ENCODE results near the gene IL31.
A peak's percentile ranks its signal among the peaks of the same experiment; 100 is the strongest.
"Not testable (repeated sequence)": the region's sequence is repeated elsewhere in the genome, so short reads cannot be mapped to it uniquely, and the experiment has no call there.

Gene IL31

DNA sequence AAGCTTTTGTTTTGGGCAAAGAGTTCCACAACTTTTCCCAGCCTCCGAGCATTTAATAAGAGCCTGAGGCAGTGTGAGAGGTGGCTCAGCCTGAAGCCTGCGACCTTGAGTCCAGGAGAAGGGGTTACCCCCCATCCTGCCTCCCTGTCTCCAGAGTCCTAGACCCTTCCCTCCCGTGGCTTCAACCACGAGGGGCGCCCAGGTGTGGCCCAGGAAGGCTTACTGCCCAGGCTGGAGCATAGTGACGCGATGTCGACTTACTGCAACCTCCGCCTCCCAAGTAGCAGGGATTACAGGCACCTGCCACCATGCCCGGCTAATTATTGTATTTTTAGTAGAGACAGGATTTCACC lies 9.5 kb upstream of the IL31 start:
- Mint-ChIP-seq H3K4me1 (peaks cover 12% of the 10 kb centered on the region), H3K27ac (no peak overlapping the region), H3K36me3 (no peaks in the 10 kb centered on the region), H3K4me3 (peak overlapping the region; percentile 78), H3K27me3 (peaks cover 13% of the 10 kb centered on the region), H3K9me3 (no peaks in the 10 kb centered on the region)
- ATAC-seq (ENCODE audit: low read depth) (no peak), DNase-seq (ENCODE audit: low spot score in 2 of 2) (no peak)

GRCh38 chr12:122182887-122183587 lies 9.0 kb upstream of the IL31 start, which contains the start of gene LRRC43:
Gene LRRC43, plus strand, starts transcription at chr12:122183123. Its CDS starts 22 bp downstream, at chr12:122183145.
- H3K4me3 Mint-ChIP-seq, result peak within 1 kb of the TSS; percentile 78
- peaks cover 2% of the 10 kb centered on the region for H3K36me3 Mint-ChIP-seq
- ATAC-seq (ENCODE audit: low read depth), result peak; percentile 72
- no peak within 1 kb of the TSS for H3K27ac Mint-ChIP-seq
- H3K27me3 Mint-ChIP-seq, result peaks cover 16% of the 10 kb centered on the region
- DNase-seq (ENCODE audit: low spot score in 2 of 2), result peak in 1 of 2 donors; percentile 49
- peaks cover 12% of the 10 kb centered on the region for H3K4me1 Mint-ChIP-seq
- no peaks in the 10 kb centered on the region for H3K9me3 Mint-ChIP-seq

GRCh38 chr12:122176473-122176872 lies 2.5 kb upstream of the IL31 start:
- not testable (repeated sequence) for H3K4me3 Mint-ChIP-seq; DNase-seq (ENCODE audit: low spot score in 2 of 2); H3K9me3 Mint-ChIP-seq

DNA sequence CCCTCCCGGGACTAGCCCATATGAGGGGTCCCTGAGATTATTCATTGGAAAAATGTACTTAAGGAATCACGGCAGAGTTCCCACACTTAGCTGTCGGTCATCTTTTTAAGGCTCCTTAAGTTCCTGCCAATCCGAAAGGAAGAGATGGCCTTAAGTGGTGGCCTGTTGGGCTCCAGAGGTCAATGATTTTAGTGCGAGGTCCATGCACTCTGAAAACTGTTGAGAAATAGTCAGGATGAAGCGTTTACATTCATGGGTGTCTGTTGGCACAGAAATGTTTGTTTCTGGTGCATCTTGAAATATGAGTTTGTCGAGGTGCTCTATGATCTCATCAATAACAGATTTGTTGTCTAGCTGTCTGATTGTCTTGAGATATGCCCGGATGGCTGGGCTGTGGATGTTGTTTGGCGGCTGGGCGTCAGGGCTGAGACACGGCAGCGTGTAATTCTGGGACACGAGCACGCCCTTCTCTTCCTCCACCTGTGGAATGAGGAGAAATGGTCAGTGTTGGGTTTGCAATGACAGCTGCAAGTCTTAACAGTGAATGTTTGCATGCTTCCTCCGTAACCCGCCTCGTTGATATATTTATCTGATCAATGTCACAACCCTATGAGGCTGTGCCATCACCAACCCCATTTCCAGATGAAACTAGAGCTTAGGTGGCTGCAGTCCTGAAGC lies 1.6 kb downstream of the IL31 start:
- Mint-ChIP-seq H3K36me3 (no peaks in the 10 kb centered on the region), H3K27ac (no peak overlapping the region), H3K27me3 (peaks cover 12% of the 10 kb centered on the region), H3K4me1 (no peaks in the 10 kb centered on the region), H3K9me3 (no peaks in the 10 kb centered on the region), H3K4me3 (no peak overlapping the region)
- no peak for DNase-seq (ENCODE audit: low spot score in 2 of 2)
- no peak for ATAC-seq (ENCODE audit: low read depth)

More at GRCh38 chr12:122176473-122176872, 2.5 kb upstream of the IL31 start:
- H3K27me3 Mint-ChIP-seq, result peaks cover 22% of the 10 kb centered on the region
- H3K4me1 Mint-ChIP-seq; H3K36me3 Mint-ChIP-seq; ATAC-seq (ENCODE audit: low read depth); H3K27ac Mint-ChIP-seq: not testable (repeated sequence)

DNA sequence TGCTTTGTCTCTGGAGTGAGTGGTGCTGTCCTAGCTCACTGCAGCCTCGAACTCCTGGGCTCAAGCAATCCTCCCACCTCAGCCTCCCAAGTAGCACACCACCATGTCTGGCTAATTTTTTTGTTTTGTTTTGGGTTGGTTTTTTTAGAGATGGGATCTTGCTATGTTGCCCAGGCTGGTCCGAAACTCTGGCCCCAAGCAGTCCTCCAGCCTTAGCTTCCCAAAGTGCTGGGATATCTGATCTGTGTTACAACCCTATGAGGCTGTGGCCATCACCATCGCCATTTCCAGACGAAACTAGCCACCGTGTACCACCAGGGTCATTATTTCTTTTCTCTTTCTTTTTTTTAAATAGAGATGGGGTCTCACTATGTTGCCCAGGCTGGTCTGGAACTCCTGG lies 2.6 kb downstream of the IL31 start:
- H3K27ac Mint-ChIP-seq, result no peak overlapping the region
- H3K9me3 Mint-ChIP-seq, result no peaks in the 10 kb centered on the region
- H3K4me1 Mint-ChIP-seq, result peaks cover 2% of the 10 kb centered on the region
- no peaks in the 10 kb centered on the region for H3K36me3 Mint-ChIP-seq
- no peak overlapping the region for H3K4me3 Mint-ChIP-seq
- peaks cover 11% of the 10 kb centered on the region for H3K27me3 Mint-ChIP-seq
- DNase-seq (ENCODE audit: low spot score in 2 of 2), result no peak
- ATAC-seq (ENCODE audit: low read depth), result no peak

DNA sequence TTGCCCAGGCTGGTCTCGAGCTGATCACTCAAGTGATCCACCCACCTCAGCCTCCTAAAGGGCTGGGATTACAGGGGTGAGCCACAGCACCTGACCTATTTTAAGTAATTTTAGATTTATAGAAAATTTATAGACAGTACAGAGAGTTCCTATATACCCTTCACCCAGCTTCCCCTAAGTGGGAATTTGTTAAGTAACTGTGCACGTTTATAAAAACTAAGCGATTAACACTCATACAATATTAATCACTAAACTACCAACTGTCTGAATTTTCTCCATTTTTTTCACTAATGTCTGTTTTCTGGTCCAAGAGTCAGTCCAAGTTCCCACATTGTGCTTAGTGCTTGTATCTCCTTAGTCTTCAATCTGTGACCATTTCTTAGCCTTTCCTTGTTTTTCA lies 5.5 kb downstream of the IL31 start:
- Mint-ChIP-seq H3K27me3 (peaks cover 13% of the 10 kb centered on the region), H3K4me3 (no peak overlapping the region), H3K36me3 (no peaks in the 10 kb centered on the region), H3K27ac (no peak overlapping the region), H3K9me3 (no peaks in the 10 kb centered on the region), H3K4me1 (peaks cover 2% of the 10 kb centered on the region)
- DNase-seq (ENCODE audit: low spot score in 2 of 2) (no peak), ATAC-seq (ENCODE audit: low read depth) (no peak)

DNA sequence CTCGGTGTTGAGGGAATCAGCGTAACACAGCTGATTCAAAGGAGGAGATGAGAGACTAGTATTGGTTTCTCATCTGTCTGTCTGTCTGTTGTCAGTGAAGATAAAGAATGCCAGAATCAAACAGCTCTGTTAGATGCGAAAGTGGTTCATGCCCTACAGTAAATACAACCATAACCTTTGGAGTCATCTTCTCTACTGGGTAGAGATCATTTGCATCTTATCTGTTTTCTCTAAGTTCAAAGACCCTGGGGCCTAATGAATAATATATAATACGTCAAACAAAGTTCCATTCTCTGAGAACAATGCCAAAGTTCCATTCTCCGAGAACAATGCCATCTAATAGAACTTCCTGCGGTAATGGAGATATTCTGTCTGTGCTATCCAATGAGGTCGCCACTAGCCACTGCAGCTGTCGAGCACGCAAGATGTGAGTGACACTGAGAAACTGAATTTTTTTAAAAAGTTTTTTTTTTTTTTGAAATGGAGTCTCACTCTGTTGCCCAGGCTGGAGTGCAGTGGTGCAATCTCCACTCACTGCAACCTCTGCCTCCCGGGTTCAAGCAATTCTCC lies 6.6 kb downstream of the IL31 start:
- no peak overlapping the region for H3K27ac Mint-ChIP-seq
- H3K4me3 Mint-ChIP-seq, result no peak overlapping the region
- DNase-seq (ENCODE audit: low spot score in 2 of 2), result no peak
- H3K4me1 Mint-ChIP-seq, result peaks cover 2% of the 10 kb centered on the region
- peaks cover 10% of the 10 kb centered on the region for H3K27me3 Mint-ChIP-seq
- no peaks in the 10 kb centered on the region for H3K9me3 Mint-ChIP-seq
- ATAC-seq (ENCODE audit: low read depth), result no peak
- no peaks in the 10 kb centered on the region for H3K36me3 Mint-ChIP-seq

- no peaks in the 10 kb centered on the region for H3K9me3 Mint-ChIP-seq
- peaks cover 10% of the 10 kb centered on the region for H3K27me3 Mint-ChIP-seq
- no peaks in the 10 kb centered on the region for H3K36me3 Mint-ChIP-seq
- ATAC-seq (ENCODE audit: low read depth), result peak; percentile 43
- peaks cover 2% of the 10 kb centered on the region for H3K4me1 Mint-ChIP-seq
- no peak for DNase-seq (ENCODE audit: low spot score in 2 of 2)
- H3K27ac Mint-ChIP-seq, result no peak overlapping the region
- H3K4me3 Mint-ChIP-seq, result no peak overlapping the region
Measured at GRCh38 chr12:122166422-122167349, 7.3 kb downstream of the IL31 start.

- Mint-ChIP-seq H3K27ac (no peak overlapping the region), H3K4me1 (peaks cover 2% of the 10 kb centered on the region), H3K36me3 (no peaks in the 10 kb centered on the region), H3K9me3 (no peaks in the 10 kb centered on the region), H3K4me3 (no peak overlapping the region), H3K27me3 (peaks cover 11% of the 10 kb centered on the region)
- no peak for DNase-seq (ENCODE audit: low spot score in 2 of 2)
- ATAC-seq (ENCODE audit: low read depth), result no peak
Measured at GRCh38 chr12:122162976-122163375, 11.0 kb downstream of the IL31 start.

DNA sequence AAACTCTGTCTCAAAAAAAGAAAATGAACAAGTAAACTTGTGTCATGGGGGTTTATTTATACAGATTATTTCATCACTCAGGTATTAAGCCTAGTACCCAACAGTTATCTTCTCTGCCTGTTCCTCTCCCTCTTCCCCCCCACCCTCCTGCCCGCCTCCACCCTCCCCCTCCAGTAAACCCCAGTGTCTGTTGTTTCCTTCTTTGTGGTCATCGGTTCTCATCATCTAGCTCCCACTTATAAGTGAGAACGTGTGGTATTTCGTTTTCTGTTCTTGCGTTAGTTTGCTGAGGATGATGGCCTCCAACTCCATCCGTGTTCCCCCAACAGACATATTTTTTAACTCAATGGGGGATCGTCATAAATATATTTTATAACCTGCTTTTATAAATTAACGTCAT lies 12.3 kb downstream of the IL31 start:
- H3K4me3 Mint-ChIP-seq, result no peak overlapping the region
- no peaks in the 10 kb centered on the region for H3K9me3 Mint-ChIP-seq
- ATAC-seq (ENCODE audit: low read depth), result no peak
- no peak overlapping the region for H3K27ac Mint-ChIP-seq
- no peak for DNase-seq (ENCODE audit: low spot score in 2 of 2)
- no peaks in the 10 kb centered on the region for H3K4me1 Mint-ChIP-seq
- no peaks in the 10 kb centered on the region for H3K36me3 Mint-ChIP-seq
- H3K27me3 Mint-ChIP-seq, result peaks cover 7% of the 10 kb centered on the region

DNA sequence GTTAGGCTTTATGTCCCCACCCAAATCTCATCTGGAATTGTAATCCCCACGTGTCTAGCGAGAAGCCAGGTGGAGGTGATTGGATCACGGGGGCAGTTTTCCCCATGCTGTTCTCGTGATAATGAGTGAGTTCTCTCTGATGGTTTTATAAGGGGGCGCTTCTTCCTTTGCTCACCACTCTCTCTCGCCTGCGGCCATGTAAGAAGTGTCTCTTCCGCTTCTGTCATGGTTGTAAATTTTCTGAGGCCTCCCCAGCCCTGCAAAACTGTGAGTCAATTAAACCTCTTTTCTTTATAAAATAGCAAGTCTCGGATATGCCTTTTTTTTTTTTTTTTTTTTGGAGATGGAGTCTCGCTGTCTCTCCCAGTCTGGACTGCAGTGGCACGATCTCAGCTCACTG lies 13.3 kb downstream of the IL31 start:
- DNase-seq (ENCODE audit: low spot score in 2 of 2) (no peak), ATAC-seq (ENCODE audit: low read depth) (no peak)
- Mint-ChIP-seq H3K27ac (no peak overlapping the region), H3K9me3 (no peaks in the 10 kb centered on the region), H3K36me3 (no peaks in the 10 kb centered on the region), H3K27me3 (peaks cover 7% of the 10 kb centered on the region), H3K4me1 (no peaks in the 10 kb centered on the region), H3K4me3 (no peak overlapping the region)

GRCh38 chr12:122159882-122160281 lies 14.1 kb downstream of the IL31 start:
- Mint-ChIP-seq H3K27ac (no peak overlapping the region), H3K27me3 (peaks cover 6% of the 10 kb centered on the region), H3K36me3 (peaks cover 1% of the 10 kb centered on the region), H3K9me3 (no peaks in the 10 kb centered on the region), H3K4me1 (no peaks in the 10 kb centered on the region), H3K4me3 (no peak overlapping the region)
- ATAC-seq (ENCODE audit: low read depth), result no peak
- DNase-seq (ENCODE audit: low spot score in 2 of 2), result no peak

DNA sequence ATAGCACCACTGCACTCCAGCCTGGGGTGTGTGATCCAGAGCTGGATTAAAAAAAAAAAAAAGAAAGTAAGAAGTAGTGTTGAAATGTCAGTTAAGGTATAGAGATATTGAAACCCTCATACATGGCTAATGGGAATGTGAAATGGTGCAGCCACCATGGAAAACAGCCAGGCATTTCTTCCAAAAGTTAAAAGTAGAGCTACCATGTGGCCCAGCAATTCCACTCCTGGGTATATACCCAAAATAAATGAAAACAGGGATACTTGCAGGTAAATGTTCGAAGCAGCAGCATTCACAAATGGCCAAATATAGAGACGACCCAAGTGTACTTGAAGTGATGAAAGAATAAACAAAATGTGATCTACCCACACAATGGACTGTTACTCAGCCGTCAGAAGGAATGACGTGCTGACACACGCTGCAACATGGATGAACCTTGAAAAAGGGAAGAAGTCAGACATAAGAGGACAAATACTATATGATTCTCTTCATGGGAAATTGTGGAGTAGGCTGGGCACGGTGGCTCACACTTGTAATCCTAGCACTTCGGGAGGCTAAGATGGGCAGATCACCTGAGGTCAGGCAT lies 15.2 kb downstream of the IL31 start:
- no peak overlapping the region for H3K4me3 Mint-ChIP-seq
- H3K27me3 Mint-ChIP-seq, result peaks cover 6% of the 10 kb centered on the region
- ATAC-seq (ENCODE audit: low read depth) (no peak), DNase-seq (ENCODE audit: low spot score in 2 of 2) (no peak)
- no peaks in the 10 kb centered on the region for H3K9me3 Mint-ChIP-seq
- H3K36me3 Mint-ChIP-seq, result peaks cover 1% of the 10 kb centered on the region
- no peaks in the 10 kb centered on the region for H3K4me1 Mint-ChIP-seq
- H3K27ac Mint-ChIP-seq, result no peak overlapping the region

All from memory B cell (primary cell).